H1 (cell line): ENCODE data around the gene FERMT2. TPM values are rescaled to one million over a fixed set of nuclear protein-coding genes. Genes with fewer than 3 reads are reported as not detected.

Experiments
- CTCF ChIA-PET: fragments of 300-600 bp; sonication (Branson Sonifier 250); formaldehyde crosslinking; loops from one replicate; lab custom pipeline; 2021; ENCODE audit not compliant: partially characterized antibody; lab: Charles Lee
- POLR2A ChIA-PET: fragments of 300-600 bp; sonication (Branson Sonifier 250); formaldehyde crosslinking; loops from one replicate; lab custom pipeline; 2021; ENCODE audit warnings: inconsistent platforms; ENCODE audit not compliant: partially characterized antibody; lab: Charles Lee
- DNase-seq, 2 experiments: peaks; one replicate each; pipeline versions ENCODE4 v3.0.0 to v3.0.0-alpha.2; 2010 to 2022; ENCODE audit warnings: low spot score in 2 of 2, low read depth in 1 of 2, mixed read lengths in 1 of 2
- FAIRE-seq: peaks from 2 replicates; lab custom pipeline; 2011; peaks lifted over from hg19 to GRCh38; lab: Jason Lieb, UNC
- H2AFZ ChIP-seq: 2 replicates; pipeline ENCODE4 v1.8.1; 2012; ENCODE audit warnings: low read length, inconsistent platforms
- H2AK5ac ChIP-seq: 2 replicates; pipeline ENCODE4 v1.6.1; 2013; ENCODE audit warnings: low read depth, low read length
- H2BK120ac ChIP-seq: replicated peaks from 2 replicates; pipeline ENCODE3; 2013; ENCODE audit warnings: low read depth, low read length, inconsistent platforms
- H2BK12ac ChIP-seq: 2 replicates; pipeline ENCODE4 v1.6.1; 2013; ENCODE audit warnings: low read depth, low read length
- H2BK15ac ChIP-seq: 2 replicates; pipeline ENCODE4 v1.6.1; 2013; ENCODE audit warnings: low read length
- H2BK20ac ChIP-seq: 2 replicates; pipeline ENCODE4 v1.6.1; 2013; ENCODE audit warnings: low read length
- H2BK5ac ChIP-seq: 2 replicates; pipeline ENCODE4 v1.6.1; 2013; ENCODE audit warnings: low read depth, low read length
- H3K14ac ChIP-seq: 2 replicates; pipeline ENCODE4 v1.6.1; 2013; ENCODE audit warnings: inconsistent platforms; ENCODE audit not compliant: insufficient read length
- H3K18ac ChIP-seq: 2 replicates; pipeline ENCODE4 v1.6.1; 2013; ENCODE audit warnings: low read length; ENCODE audit errors: extremely low read depth
- H3K23ac ChIP-seq: 2 replicates; pipeline ENCODE4 v1.6.1; 2013; ENCODE audit warnings: inconsistent platforms; ENCODE audit not compliant: insufficient read length
- H3K23me2 ChIP-seq: 2 replicates; pipeline ENCODE4 v1.6.1; 2013; ENCODE audit warnings: low read depth, low read length
- H3K27ac ChIP-seq: 2 replicates; pipeline ENCODE4 v1.6.1; 2011; ENCODE audit warnings: low read depth, low read length, inconsistent platforms
- H3K27me3 ChIP-seq, 4 experiments: replicated peaks in 1 of 4; 1 replicate in 1 of 4; 2 replicates in 3 of 4; pipeline versions ENCODE4 v1.6.1 to v1.8.1; 2011 to 2013; ENCODE audit warnings: low read length in 3 of 4, mild to moderate bottlenecking in 3 of 4, inconsistent platforms in 2 of 4, mixed read lengths in 2 of 4, moderate library complexity in 1 of 4; ENCODE audit not compliant: control insufficient read depth in 3 of 4, insufficient read depth in 3 of 4; ENCODE audit errors: extremely low read depth in 1 of 4
- H3K36me3 ChIP-seq, 4 experiments: 2 replicates each; pipeline versions ENCODE4 v1.6.1 to v1.8.1; 2011 to 2013; ENCODE audit warnings: mild to moderate bottlenecking in 4 of 4, low read length in 3 of 4, moderate library complexity in 2 of 4, control low read depth in 1 of 4, inconsistent platforms in 1 of 4; ENCODE audit not compliant: insufficient read depth in 4 of 4, control insufficient read depth in 2 of 4
- H3K4ac ChIP-seq: replicated peaks from 2 replicates; pipeline ENCODE3; 2013; ENCODE audit warnings: low read length, low read depth, mixed read lengths, inconsistent platforms; ENCODE audit not compliant: insufficient read length
- H3K4me1 ChIP-seq, 4 experiments: replicated peaks in 1 of 4; 1 replicate in 1 of 4; 2 replicates in 3 of 4; pipeline versions ENCODE4 v1.6.1 to v1.8.1; 2011 to 2013; ENCODE audit warnings: low read length in 3 of 4, inconsistent platforms in 2 of 4, mixed read lengths in 1 of 4; ENCODE audit not compliant: insufficient read depth in 4 of 4, control insufficient read depth in 3 of 4
- H3K4me2 ChIP-seq, 2 experiments: 2 replicates each; pipeline versions ENCODE4 v1.6.1 to v1.8.1; 2011 to 2013; ENCODE audit warnings: low read depth in 2 of 2, low read length in 2 of 2, control low read depth in 1 of 2, inconsistent platforms in 1 of 2, mild to moderate bottlenecking in 1 of 2; ENCODE audit not compliant: insufficient read depth in 1 of 2
- H3K4me3 ChIP-seq, 4 experiments: fragments of 200-600, 300-600 bp in 1 of 4; sonication (generic), shearing (Covaris generic), sonication (Bioruptor Twin) in 1 of 4; 2 replicates each; pipeline versions ENCODE4 v1.5.1 to v1.8.1; 2011 to 2016; ENCODE audit warnings: low read length in 4 of 4, low read depth in 3 of 4, control low read depth in 2 of 4, inconsistent platforms in 2 of 4, mild to moderate bottlenecking in 2 of 4, mixed read lengths in 1 of 4, moderate library complexity in 1 of 4; ENCODE audit not compliant: insufficient read depth in 2 of 4; ENCODE audit errors: extremely low read depth in 1 of 4
- H3K56ac ChIP-seq: replicated peaks from 2 replicates; pipeline ENCODE3; 2013; ENCODE audit warnings: low read depth, mild to moderate bottlenecking, mixed read lengths, low read length, inconsistent platforms; ENCODE audit not compliant: insufficient read length
- H3K79me1 ChIP-seq: 2 replicates; pipeline ENCODE4 v1.6.1; 2013; ENCODE audit warnings: low read depth, low read length, control low read depth
- H3K79me2 ChIP-seq, 2 experiments: 2 replicates each; pipeline versions ENCODE4 v1.6.1 to v1.8.1; 2012 to 2013; ENCODE audit warnings: low read length in 2 of 2, mild to moderate bottlenecking in 2 of 2, inconsistent platforms in 1 of 2; ENCODE audit not compliant: insufficient read depth in 2 of 2, control insufficient read depth in 1 of 2
- H3K9ac ChIP-seq, 4 experiments: replicated peaks in 1 of 4; 1 replicate in 1 of 4; 2 replicates in 3 of 4; pipeline versions ENCODE4 v1.6.1 to v1.8.1; 2011 to 2013; ENCODE audit warnings: low read depth in 3 of 4, low read length in 3 of 4, control low read depth in 2 of 4, mild to moderate bottlenecking in 2 of 4, moderate library complexity in 2 of 4, inconsistent platforms in 1 of 4; ENCODE audit errors: extremely low read depth in 1 of 4
- H3K9me3 ChIP-seq, 2 experiments: 2 replicates each; pipeline versions ENCODE4 v1.6.1 to v1.8.1; 2012 to 2013; ENCODE audit warnings: mild to moderate bottlenecking in 2 of 2, moderate library complexity in 2 of 2, control low read depth in 1 of 2, inconsistent platforms in 1 of 2, low read depth in 1 of 2, low read length in 1 of 2, mixed read lengths in 1 of 2; ENCODE audit not compliant: insufficient read depth in 2 of 2
- H4K20me1 ChIP-seq, 2 experiments: replicated peaks in 1 of 2; 2 replicates each; pipeline versions ENCODE3 to v1.8.1; 2011 to 2013; ENCODE audit warnings: inconsistent platforms in 2 of 2, low read length in 2 of 2, mild to moderate bottlenecking in 1 of 2; ENCODE audit not compliant: insufficient read depth in 2 of 2, control insufficient read depth in 1 of 2
- H4K5ac ChIP-seq: 2 replicates; pipeline ENCODE4 v1.6.1; 2013; ENCODE audit warnings: low read length, low read depth, mixed read lengths, inconsistent platforms; ENCODE audit not compliant: insufficient read length
- H4K8ac ChIP-seq: 2 replicates; pipeline ENCODE4 v1.8.0; 2013; ENCODE audit warnings: mild to moderate bottlenecking, moderate library complexity, low read length, inconsistent platforms; ENCODE audit not compliant: insufficient read depth; ENCODE audit errors: extremely low read depth
- H4K91ac ChIP-seq: replicated peaks from 2 replicates; pipeline ENCODE3; 2013; ENCODE audit warnings: low read length, mixed read lengths, inconsistent platforms; ENCODE audit not compliant: insufficient read length
- ASH2L ChIP-seq: fragments of 200-600, 300-600 bp; sonication (generic); IDR thresholded peaks from one replicate; pipeline ENCODE4 v1.7.1; 2017; ENCODE audit warnings: low read length
- E2F6 ChIP-seq: IDR thresholded peaks from 2 replicates; pipeline ENCODE4 v1.6.1; 2012; ENCODE audit warnings: inconsistent platforms
- FOSL1 ChIP-seq: IDR thresholded peaks from 2 replicates; pipeline ENCODE4 v1.6.1; 2011; ENCODE audit warnings: mild to moderate bottlenecking, low read depth, low read length, moderate library complexity; ENCODE audit not compliant: insufficient read depth
- NANOG ChIP-seq: IDR thresholded peaks from 2 replicates; pipeline ENCODE4 v1.6.1; 2011; ENCODE audit warnings: low read length, low read depth, mild to moderate bottlenecking, inconsistent platforms; ENCODE audit not compliant: insufficient read depth, poor library complexity, severe bottlenecking
- TCF12 ChIP-seq: IDR thresholded peaks from 2 replicates; pipeline ENCODE4 v1.6.1; 2011; ENCODE audit warnings: low read depth, mild to moderate bottlenecking, low read length
- WGBS, 2 experiments: shearing (Covaris generic) in 1 of 2; methylation state at CpG; one replicate each; pipeline versions ENCODE4 v1.1.6 to v1.1.7; 2013 to 2015; ENCODE audit warnings: low lambda C conversion rate in 2 of 2, mixed read lengths in 2 of 2, inconsistent platforms in 1 of 2, low coverage in 1 of 2, missing lambda C conversion rate in 1 of 2; ENCODE audit not compliant: insufficient replicate concordance in 2 of 2, insufficient coverage in 1 of 2, insufficient read length in 1 of 2; ENCODE audit errors: extremely low coverage in 1 of 2, missing lambda C conversion rate in 1 of 2; 5-methylcytosine and 5-hydroxymethylcytosine counted together
- polyA plus RNA-seq, 7 experiments: library from polyadenylated mRNA; depleted of rRNA in 3 of 7; stranded (reverse) in 5 of 7; unstranded in 2 of 7; fragments of >200 nt in 5 of 7; fragments of 200-250 nt in 2 of 7; gene quantifications; 1 replicate in 5 of 7; 2 replicates in 1 of 7; 4 replicates in 1 of 7; pipeline versions ENCODE4 v1.2.1 to v1.2.3, GENCODE V29; 2011 to 2013; ENCODE audit warnings: missing spikeins in 2 of 7, mixed read lengths in 2 of 7
- total RNA-seq: library from RNA; stranded (reverse); fragmentation: NEBNext Ultra II Directional; extraction: Animal tissue kit (Norgen Biotek cat#: 25700); gene quantifications from 2 replicates; pipeline ENCODE4 v1.2.1, GENCODE V29; 2021

Gene FERMT2
- total and polyA plus RNA-seq, 2 of the 8 experiments (the other 6 are each of a cell fraction or from before 2014, with no cell fraction given): 53.3 to 142 TPM

- Histone ChIP-seq H4K20me1 (no peaks in the 10 kb centered on the region), H3K56ac (no peak overlapping the region), H3K4me2 (no peak overlapping the region), H3K18ac (0 out of 2 replicates have a peak overlapping the region, but pooled peaks have one; percentile 2), H2BK20ac (no peak overlapping the region), H3K14ac (no peak overlapping the region), H3K23me2 (no peaks in the 10 kb centered on the region), H3K9me3 (no peaks in the 10 kb centered on the region), H3K79me2 (no peaks in the 10 kb centered on the region), H2BK5ac (no peak overlapping the region), H3K27me3 (no peaks in the 10 kb centered on the region), H4K91ac (no peak overlapping the region), H2AK5ac (no peak overlapping the region), H3K4me1 (peaks cover 0 to 23% (median 13%) of the 10 kb centered on the region in 4 experiments; a peak in 4 of 7 replicates), H3K4me3 (no peak overlapping the region), H4K8ac (no peak overlapping the region), H4K5ac (no peak overlapping the region), H3K4ac (no peak overlapping the region), H3K9ac (no peak overlapping the region), H3K79me1 (no peaks in the 10 kb centered on the region; the same call in 1 of the 2 replicates), H3K27ac (no peak overlapping the region), H2AFZ (no peak overlapping the region), H3K23ac (no peak overlapping the region), H2BK120ac (no peak overlapping the region), H3K36me3 (peaks cover 12 to 90% (median 36%) of the 10 kb centered on the region in 4 experiments), H2BK12ac (peak overlapping the region; percentile 41; the same call in 1 of the 2 replicates), H2BK15ac (no peak overlapping the region)
- 90% methylated on average over 3 of the region's 3 CpGs; no CpG with 5 or more reads in 1 of the 2 experiments for WGBS, 2 experiments
- CTCF ChIA-PET: interaction anchor here (0.7 to 1.6 kb wide), 6 partner anchors 9 to 424 kb away, joined by 3 to 5 read pairs (median 4); no protein-coding TSS in a partner anchor
- POLR2A ChIA-PET: interaction anchor here (1.2 to 1.5 kb wide), 2 partner anchors 11 to 16 kb away, joined by 4 to 5 read pairs; no protein-coding TSS in a partner anchor
- no peak for TF ChIP-seq FOSL1
- no peak for TF ChIP-seq E2F6
- no peak for TF ChIP-seq ASH2L
- no peak for TF ChIP-seq TCF12
- no peak for TF ChIP-seq NANOG
- DNase-seq: no peak
- FAIRE-seq: no peak
Observed at GRCh38 chr14:52871606-52872005, 79.2 kb downstream of the FERMT2 start.
